Measurements from ENCODE around the gene CHD1L. TPM values are rescaled to one million over a fixed set of nuclear protein-coding genes. Genes with fewer than 3 reads are reported as not detected.

The CHD1L gene
- total and polyA plus RNA-seq, 2 of the 13 experiments (the other 11 are each of a cell fraction or from before 2014, with no cell fraction given): 74.3 to 111 TPM

DNA sequence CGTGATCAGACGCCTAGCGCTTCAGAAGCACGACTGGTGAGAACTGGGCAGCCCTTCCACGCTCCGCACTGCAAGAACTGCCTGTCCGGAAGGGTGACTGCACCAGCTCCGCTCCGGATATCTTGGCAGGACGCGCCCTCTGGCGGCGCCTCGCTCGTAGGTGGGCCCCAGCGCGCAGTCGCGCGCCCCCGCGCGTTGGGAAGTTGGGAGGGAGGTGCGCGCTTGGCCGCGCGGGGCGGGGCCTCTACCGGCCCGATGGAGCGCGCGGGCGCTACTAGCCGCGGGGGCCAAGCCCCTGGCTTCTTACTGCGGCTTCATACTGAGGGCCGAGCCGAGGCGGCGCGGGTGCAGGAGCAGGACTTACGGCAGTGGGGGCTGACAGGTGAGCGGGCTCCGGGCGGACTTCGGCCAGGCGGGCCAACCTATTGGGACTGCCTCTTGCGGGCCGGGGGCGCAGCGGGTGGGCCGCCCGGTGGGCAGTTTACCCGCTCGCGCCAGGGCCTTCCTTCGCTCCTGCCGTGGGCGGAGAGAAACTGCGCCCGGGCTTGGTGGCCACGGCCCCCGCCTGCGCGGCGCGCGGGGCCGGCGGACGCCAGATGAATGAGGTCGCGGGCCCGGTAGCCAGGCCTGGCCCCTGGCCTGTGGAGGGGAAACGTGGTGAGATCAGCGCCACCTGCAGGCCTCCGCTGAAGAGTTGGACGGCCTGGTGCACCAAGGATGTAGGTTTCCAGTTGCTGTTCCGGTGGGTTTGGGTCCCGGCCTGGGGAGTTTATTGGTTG lies at the start of gene CHD1L (continued):
- TF ChIP-seq HMGXB3 (CRISPR knock-in tag; IDR thresholded peaks at IDR 0.05; ENCODE audit: borderline replicate concordance): 0 out of 2 replicates have a peak, but pooled peaks have one; percentile 23
- TF ChIP-seq AHDC1 (CRISPR knock-in tag; IDR thresholded peaks at IDR 0.05; ENCODE audit: borderline replicate concordance): 0 out of 2 replicates have a peak, but pooled peaks have one; percentile 36
- TF ChIP-seq XRCC5 (optimal IDR thresholded peaks at IDR 0.05; ENCODE audit: low read length): peak; percentile 65
- TF ChIP-seq KDM1A (CRISPR knock-in tag; IDR thresholded peaks at IDR 0.05): no peak
- TF ChIP-seq, protein P1, sequence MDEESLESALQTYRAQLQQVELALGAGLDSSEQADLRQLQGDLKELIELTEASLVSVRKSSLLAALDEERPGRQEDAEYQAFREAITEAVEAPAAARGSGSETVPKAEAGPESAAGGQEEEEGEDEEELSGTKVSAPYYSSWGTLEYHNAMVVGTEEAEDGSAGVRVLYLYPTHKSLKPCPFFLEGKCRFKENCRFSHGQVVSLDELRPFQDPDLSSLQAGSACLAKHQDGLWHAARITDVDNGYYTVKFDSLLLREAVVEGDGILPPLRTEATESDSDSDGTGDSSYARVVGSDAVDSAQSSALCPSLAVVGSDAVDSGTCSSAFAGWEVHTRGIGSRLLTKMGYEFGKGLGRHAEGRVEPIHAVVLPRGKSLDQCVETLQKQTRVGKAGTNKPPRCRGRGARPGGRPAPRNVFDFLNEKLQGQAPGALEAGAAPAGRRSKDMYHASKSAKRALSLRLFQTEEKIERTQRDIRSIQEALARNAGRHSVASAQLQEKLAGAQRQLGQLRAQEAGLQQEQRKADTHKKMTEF (CRISPR knock-in tag; IDR thresholded peaks at IDR 0.05): peak; percentile 88
- peak; percentile 14 for TF ChIP-seq ZNF777 (CRISPR knock-in tag; IDR thresholded peaks at IDR 0.05)
- TF ChIP-seq NR1H2 (CRISPR knock-in tag; IDR thresholded peaks at IDR 0.05; ENCODE audit: borderline replicate concordance, low read depth): no peak
- TF ChIP-seq CAMTA2 (CRISPR knock-in tag; IDR thresholded peaks at IDR 0.05; ENCODE audit: borderline replicate concordance): peak; percentile 42
- TF ChIP-seq ZNF280B (CRISPR knock-in tag; IDR thresholded peaks at IDR 0.05; ENCODE audit: borderline replicate concordance): 0 out of 2 replicates have a peak, but pooled peaks have one; percentile 62
- no peak for TF ChIP-seq NFIB (CRISPR knock-in tag; IDR thresholded peaks at IDR 0.05; ENCODE audit: borderline replicate concordance)
- peak; percentile 37; the same call in 1 of the 2 replicates for TF ChIP-seq NKX3-1 (CRISPR knock-in tag; IDR thresholded peaks at IDR 0.05)
- TF ChIP-seq NONO (IDR thresholded peaks at IDR 0.05): no peak
- peak; percentile 94 for TF ChIP-seq NONO (CRISPR knock-in tag; conservative IDR thresholded peaks at IDR 0.05)
- TF ChIP-seq HNRNPH1 (optimal IDR thresholded peaks at IDR 0.05; ENCODE audit: low read depth, low read length): no peak
- TF ChIP-seq ZMYM2 (CRISPR knock-in tag; IDR thresholded peaks at IDR 0.05): no peak
